HUDEP-2 (cell line): ENCODE measurements around the gene EIF3D.

ENCODE experiments used
- DNase-seq, 76 experiments: peaks; one replicate each; lab custom pipeline; 2025; ENCODE audit not compliant: unreplicated experiment in 76 of 76; lab: John Stamatoyannopoulos, UW

EIF3D gene

GRCh38 chr22:36510384-36510783 is 18.6 kb downstream of the EIF3D start:
- no peak for DNase-seq

- peak in 1 of 76 experiments; percentile 43 for DNase-seq
These were observed 21.4 kb downstream of the EIF3D start for GRCh38 chr22:36507518-36508010.

GRCh38 chr22:36506637-36507517 is 22.1 kb downstream of the EIF3D start, which contains the start of gene FOXRED2:
Gene FOXRED2 (minus strand): TSS chr22:36507040. CDS start chr22:36506422, 618 bp downstream.
- peak in 73 of 76 experiments; percentile 22 to 93 (median 82) for DNase-seq

- DNase-seq, result peak in 18 of 76 experiments; percentile 15 to 63 (median 38)
These were observed 22.8 kb downstream of the EIF3D start for GRCh38 chr22:36505998-36506635.

GRCh38 chr22:36497910-36498665 is 30.9 kb downstream of the EIF3D start:
- no peak for DNase-seq

- no peak for DNase-seq
These were observed 35.3 kb downstream of the EIF3D start for GRCh38 chr22:36493690-36494110.

GRCh38 chr22:36492109-36492508 is 36.9 kb downstream of the EIF3D start:
- no peak for DNase-seq

GRCh38 chr22:36491155-36491554 is 37.8 kb downstream of the EIF3D start:
- peak in 1 of 76 experiments; percentile 24 for DNase-seq

GRCh38 chr22:36486619-36487384 is 42.2 kb downstream of the EIF3D start:
- DNase-seq, result peak in 21 of 76 experiments; percentile 5 to 48 (median 20)

GRCh38 chr22:36481393-36482168 is 47.4 kb downstream of the EIF3D start, which contains the start of gene TXN2:
Gene TXN2 (minus strand): TSS chr22:36481640. CDS start chr22:36480837, 803 bp downstream.
- DNase-seq, result peak; percentile 29 to 97 (median 94)

- no peak for DNase-seq
These were observed 48.0 kb downstream of the EIF3D start for GRCh38 chr22:36480941-36481392.

- peak in 64 of 76 experiments; percentile 12 to 88 (median 56) for DNase-seq
These were observed 50.0 kb downstream of the EIF3D start for GRCh38 chr22:36478966-36479365.

GRCh38 chr22:36475341-36475740 is 53.6 kb downstream of the EIF3D start:
- no peak for DNase-seq

- DNase-seq, result no peak
These were observed 56.3 kb downstream of the EIF3D start for GRCh38 chr22:36472689-36473088.

GRCh38 chr22:36471341-36471821 is 57.6 kb downstream of the EIF3D start:
- DNase-seq, result no peak

- DNase-seq, result no peak
These were observed 58.0 kb downstream of the EIF3D start for GRCh38 chr22:36470994-36471331.

- DNase-seq, result peak in 71 of 76 experiments; percentile 3 to 87 (median 62)
These were observed 58.6 kb downstream of the EIF3D start for GRCh38 chr22:36470162-36470993.

- DNase-seq, result no peak
These were observed 59.8 kb downstream of the EIF3D start for GRCh38 chr22:36469094-36469710.
